Mucosa of gallbladder (tissue), 1 donor: Measurements from ENCODE around the gene UVSSA. TPM values are rescaled to one million over a fixed set of nuclear protein-coding genes. Genes with fewer than 3 reads are reported as not detected.

ENCODE experiments used
- DNase-seq: peaks from one replicate; pipeline ENCODE4 v3.0.0-alpha.2; 2020; ENCODE audit warnings: low spot score
- total RNA-seq: library from RNA; stranded (reverse); gene quantifications from one replicate; pipeline ENCODE4 v1.2.1, GENCODE V29; 2021
- donor health status: DM: no; HTN: no; CAD: no.

The UVSSA gene, protein sequence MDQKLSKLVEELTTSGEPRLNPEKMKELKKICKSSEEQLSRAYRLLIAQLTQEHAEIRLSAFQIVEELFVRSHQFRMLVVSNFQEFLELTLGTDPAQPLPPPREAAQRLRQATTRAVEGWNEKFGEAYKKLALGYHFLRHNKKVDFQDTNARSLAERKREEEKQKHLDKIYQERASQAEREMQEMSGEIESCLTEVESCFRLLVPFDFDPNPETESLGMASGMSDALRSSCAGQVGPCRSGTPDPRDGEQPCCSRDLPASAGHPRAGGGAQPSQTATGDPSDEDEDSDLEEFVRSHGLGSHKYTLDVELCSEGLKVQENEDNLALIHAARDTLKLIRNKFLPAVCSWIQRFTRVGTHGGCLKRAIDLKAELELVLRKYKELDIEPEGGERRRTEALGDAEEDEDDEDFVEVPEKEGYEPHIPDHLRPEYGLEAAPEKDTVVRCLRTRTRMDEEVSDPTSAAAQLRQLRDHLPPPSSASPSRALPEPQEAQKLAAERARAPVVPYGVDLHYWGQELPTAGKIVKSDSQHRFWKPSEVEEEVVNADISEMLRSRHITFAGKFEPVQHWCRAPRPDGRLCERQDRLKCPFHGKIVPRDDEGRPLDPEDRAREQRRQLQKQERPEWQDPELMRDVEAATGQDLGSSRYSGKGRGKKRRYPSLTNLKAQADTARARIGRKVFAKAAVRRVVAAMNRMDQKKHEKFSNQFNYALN
- 41.5 TPM for total RNA-seq

GRCh38 chr4:1346781-1347409 is at the start of gene UVSSA:
Gene UVSSA, plus strand, starts transcription at chr4:1347208. Its CDS starts 884 bp downstream, at chr4:1348092.
- peak; percentile 100 for DNase-seq

DNA sequence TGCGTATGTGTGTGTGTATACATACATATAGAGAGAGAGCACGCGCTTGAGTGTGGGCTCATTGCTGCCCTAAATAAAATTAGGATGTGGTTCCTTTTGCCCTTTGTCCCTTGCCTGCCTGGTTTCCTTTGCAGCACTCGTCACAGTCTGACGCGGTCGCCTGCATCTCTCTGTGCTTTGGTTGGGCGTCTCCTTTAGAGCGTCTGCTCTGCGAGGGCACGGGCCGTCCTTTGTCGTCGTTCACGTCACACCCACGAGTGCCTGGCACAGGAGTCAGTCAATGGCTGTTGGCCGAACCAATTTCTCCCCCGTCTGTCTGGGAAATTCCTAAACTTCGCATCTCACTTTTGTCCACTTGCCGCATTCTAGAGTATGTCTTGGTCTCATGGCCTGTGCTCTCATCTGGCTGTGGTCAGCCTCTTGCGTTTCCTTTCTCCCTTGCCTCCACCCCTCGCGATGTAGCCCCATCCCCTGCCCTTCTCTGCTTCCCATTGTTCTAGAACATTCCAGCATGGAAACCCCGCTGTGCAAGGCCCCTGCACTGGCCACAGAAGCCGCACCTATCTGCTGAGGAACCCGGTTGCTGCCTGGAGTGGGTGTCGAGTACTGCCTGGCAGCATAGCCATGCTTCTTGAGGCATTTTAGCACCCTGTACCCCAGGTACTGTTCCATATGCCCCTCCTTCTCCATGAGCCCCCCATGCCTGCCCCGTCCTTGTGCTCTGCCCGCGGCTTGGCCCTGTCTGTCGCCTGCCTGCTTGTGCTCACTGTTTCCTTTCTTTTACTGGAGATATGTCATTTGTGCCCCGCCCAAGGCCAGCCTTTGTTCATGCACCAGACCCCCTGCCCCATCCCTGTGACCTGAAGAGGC is 49.3 kb upstream of the UVSSA start:
- DNase-seq, result no peak

GRCh38 chr4:1298461-1298860 is 48.5 kb upstream of the UVSSA start:
- DNase-seq, result no peak

DNA sequence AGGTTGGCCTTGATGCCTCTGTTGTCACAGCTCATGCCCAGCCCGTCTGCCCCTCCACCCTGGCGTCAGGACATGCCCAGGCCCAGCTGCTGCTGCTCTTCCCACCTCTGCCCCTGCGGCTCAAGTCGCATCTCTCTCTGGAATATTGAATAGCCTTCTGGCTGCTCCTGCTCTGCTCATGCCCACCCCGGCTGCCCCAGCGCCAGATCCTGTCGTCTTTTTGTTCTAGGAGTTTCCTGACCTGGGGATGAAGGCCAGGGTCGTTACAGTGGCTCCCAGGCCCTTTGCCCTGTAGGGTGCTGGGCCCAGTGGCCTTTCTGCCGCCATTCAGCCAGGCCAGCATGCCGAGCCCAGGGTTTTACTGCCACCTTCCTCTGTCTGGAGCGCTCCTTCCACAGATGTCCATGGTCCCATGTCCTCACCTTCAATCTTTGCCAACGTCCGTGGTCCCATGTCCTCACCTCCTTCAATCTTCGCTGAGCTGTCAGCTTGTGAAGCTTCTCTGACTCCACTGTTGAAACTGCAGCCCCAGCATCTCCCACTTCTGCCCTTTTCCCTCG is 47.6 kb upstream of the UVSSA start:
- DNase-seq, result no peak

- peak; percentile 53 for DNase-seq
Measured at GRCh38 chr4:1300466-1301455, 46.2 kb upstream of the UVSSA start.

- no peak for DNase-seq
Measured at GRCh38 chr4:1302159-1302558, 44.8 kb upstream of the UVSSA start.

GRCh38 chr4:1305261-1305711 is 41.7 kb upstream of the UVSSA start:
- no peak for DNase-seq

DNA sequence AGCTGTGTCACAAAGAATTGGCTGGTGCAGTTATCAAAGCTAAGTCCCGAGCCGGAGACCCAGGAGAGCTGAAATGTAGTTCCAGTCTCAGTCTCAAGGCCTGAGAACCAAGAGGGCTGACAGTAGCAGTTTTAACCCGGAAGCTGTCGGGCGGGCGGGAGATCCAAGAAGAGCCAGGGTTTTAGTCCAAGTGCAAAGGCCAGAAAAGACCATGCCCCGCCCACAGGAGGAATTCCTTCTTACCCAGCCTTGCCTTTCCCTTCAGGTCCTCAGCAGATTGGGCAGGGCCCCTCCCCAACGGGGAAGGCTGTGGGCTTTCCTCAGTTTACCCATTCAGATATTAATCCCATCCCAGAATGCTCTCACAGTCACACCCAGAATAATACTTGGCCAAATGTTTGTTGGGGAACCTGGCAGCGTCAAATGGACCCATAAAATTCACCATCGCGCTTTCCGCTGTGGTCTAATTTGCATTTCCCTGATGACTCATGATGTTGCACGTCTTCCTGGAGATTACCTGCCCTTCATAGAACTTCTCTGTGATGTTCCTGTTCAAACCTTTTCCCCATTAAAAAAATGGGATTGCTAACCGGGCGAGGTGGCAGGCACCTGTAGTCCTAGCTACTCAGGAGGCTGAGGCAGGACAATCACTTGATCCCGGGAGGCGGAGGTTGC is 41.1 kb upstream of the UVSSA start:
- no peak for DNase-seq

DNA sequence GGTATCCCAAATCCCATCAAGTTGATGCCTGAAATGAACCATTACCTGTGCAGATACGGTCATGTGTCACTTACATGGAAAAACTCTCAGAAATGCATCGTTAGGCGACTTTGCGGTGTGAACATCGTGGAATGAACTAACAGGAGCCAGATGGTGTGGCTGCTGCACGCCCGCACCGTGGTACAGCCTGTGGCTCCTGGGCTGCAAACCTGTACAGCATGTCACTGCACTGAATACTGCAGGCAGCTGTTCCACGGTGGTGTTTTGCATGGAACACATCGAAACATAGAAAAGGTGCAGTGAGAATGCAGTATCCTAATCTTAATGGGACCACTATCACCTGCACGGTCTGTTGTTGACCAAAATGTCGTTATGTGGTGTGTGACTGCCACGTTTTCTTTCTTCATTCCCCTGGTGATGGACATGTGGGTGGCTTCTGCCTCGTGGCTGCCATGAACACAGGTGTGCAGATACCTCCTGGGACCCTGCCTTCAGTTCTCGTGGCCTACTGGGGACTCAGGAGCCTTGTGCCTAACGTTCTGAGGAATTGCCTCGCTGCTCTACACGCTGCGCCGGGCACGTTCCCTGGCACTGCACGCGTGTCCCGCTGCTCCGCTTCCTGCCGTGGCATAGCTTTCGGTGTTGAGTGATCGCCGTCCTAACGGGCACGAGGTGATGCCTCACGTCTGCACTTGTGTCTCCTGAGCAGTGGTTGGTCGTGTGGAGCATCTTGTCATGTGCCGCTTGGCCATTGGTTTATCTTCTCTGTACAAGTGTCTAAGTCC is 38.9 kb upstream of the UVSSA start:
- DNase-seq, result no peak

DNA sequence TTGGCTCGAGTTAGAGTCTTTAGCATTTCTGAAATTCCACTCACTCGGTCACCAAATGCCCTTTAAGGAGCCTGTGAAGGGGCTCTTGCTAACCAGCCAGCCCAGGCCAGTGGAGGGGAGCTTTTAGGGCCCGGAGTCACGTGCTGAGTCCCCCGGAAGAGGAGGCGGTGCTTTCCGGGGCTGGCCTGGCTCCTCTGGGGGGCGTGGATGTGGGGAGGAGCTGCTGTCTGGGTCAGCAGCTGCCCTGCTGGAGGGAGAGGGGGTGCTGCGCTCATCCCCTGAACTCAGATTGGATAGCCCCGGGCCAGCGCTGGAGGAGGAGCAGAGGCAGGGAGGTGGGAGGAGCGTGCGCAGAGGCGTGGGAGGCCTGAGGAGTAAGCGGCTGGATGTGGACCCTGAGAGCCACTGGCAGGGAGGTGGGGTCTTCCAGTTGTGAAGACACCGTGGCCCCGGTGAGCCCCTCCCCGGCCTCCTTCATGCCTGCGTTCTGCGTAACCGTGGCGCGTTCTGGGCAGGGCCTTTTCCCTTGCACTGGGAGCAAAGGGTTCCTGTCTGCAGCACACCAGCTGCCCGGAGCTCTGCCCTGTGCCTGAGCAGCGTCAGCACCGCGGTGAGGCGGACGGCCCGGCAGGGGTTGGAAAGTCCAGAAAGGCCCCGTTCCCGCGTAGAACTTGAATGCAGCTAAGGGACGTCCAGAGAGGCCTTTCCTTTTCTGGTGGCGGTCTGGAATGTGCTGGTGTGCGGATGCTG is 37.6 kb upstream of the UVSSA start:
- peak; percentile 85 for DNase-seq

DNA sequence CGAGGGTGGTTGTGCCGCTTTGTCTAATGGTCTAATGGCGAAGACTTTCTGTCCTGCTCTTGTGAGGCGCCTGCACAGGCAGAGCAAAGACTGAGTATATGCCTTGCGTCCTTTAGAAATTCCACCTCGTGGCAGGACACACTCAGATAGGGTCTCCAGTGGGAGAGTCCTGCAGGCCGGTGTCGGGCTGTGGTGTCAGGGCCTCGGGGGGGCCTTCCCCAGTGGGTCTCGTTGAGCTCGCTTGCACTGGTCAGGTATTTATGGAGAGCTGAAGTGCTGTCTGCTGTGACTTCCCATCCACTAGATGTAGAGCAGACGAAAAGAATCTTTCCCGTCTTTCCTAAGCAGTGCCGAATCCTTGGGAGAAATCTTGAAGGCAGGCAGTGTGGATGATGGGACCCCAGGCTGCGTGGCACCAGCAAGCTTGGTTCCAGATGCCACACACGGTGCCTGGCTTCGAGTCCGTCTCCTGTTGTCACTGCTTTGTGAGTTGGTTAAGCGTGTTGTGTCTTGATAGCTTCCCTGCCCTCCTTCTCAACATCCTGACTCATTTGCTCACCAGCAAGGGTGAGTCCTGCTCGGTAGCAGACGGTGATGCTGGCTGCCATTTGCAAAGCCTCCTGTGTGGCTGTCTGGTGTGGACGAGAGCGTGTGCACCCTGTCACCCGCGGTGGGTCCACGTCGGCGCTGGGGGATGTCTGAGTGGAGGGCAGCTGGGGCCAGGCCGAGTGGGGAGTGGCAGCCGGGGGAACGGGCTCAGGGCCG is 36.8 kb upstream of the UVSSA start:
- DNase-seq, result no peak

GRCh38 chr4:1310796-1311631 is 36.0 kb upstream of the UVSSA start:
- no peak for DNase-seq

DNA sequence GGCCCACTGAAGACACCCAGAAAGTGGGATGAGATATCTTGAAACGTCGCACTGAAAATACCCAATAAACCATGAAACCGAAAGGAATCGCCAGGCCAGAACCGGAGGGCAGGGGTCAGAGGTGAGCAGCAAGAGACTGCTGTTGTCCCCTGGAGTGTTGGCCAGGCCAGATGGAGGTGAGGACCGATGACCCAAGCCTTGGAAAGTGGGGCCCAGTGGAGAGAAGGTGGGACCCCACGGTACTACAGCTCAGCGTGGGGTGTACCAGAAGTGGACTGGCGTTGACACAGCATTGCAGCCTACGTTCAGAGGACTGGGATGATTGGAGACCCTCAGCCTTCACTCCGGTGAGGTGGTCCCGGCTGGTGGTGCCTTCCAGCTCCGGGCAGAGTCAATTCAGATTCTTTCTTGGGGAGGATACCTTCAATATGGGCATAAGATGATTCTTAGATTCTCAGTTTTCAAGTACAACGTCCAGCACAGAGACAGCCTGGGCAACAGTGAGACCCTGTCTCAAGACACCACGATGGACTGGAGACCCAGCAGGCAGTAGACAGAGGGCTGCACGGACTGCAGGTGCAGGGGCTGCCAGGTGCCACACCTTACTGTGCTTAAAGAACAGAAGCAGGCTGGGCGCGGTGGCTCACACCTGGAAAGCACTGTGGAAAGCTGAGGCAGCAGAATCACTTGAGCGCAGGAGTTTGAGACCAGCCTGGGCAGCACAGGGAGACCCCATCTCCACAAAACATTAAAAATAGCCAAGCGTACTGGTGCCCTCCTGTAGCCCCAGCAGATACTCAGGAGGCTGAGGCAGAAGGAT is 34.0 kb upstream of the UVSSA start:
- DNase-seq, result no peak

- no peak for DNase-seq
Measured at GRCh38 chr4:1315306-1315705, 31.7 kb upstream of the UVSSA start.

- DNase-seq, result no peak
Measured at GRCh38 chr4:1315836-1316536, 31.0 kb upstream of the UVSSA start.
